ENCODE measurements around the gene PAWR. TPM values are rescaled to one million over a fixed set of nuclear protein-coding genes. Genes with fewer than 3 reads are reported as not detected.

The PAWR gene
- total and polyA plus RNA-seq, 10 of the 15 experiments (the other 5 are each of a cell fraction or from before 2014, with no cell fraction given) = 8.1 to 70.6 (median 24.2) TPM

DNA sequence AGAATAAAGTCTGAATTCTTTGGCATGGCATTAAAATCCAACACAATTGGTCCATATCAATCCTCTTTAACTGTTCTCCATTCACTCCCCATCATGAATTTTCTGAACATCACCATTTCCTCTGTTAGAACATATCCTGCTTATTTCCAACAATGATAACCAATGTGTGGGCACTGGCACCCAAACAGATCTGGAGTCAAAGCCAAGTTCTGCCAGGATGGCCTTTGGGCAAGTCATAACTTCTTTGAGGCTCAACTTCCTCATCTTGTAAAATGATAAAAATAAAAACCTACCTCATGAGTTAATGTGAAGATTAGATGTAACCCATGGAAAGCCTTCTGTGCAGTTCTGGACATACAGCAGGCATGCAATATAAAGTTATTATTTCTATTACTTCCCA lies 12.5 kb downstream of the PAWR start:
- CTCF ChIA-PET = interaction anchor here (1.4 kb wide), 1 partner anchor 9 kb away, joined by 3 read pairs; no protein-coding TSS in a partner anchor
- intact Hi-C loops (cut with micrococcal nuclease; ENCODE audit: unreplicated experiment) (no loop called here), in situ Hi-C loops (cut with MboI) (no loop called here)
- POLR2A ChIA-PET = no interaction called here
- Histone ChIP-seq H3K27me3 (replicated peaks in 1 of 2; ENCODE audit: control insufficient read depth in 2 of 2, insufficient read depth in 2 of 2, low read length in 1 of 2) (no peaks in the 10 kb centered on the region), H3K4me3 (no peak overlapping the region), H3K79me2 (ENCODE audit: control insufficient read depth, insufficient read depth, low read length) (peaks cover 64% of the 10 kb centered on the region), H3K9ac (ENCODE audit: control insufficient read depth, insufficient read depth, low read length) (no peak overlapping the region), H4K20me1 (ENCODE audit: control insufficient read depth, insufficient read depth) (no peaks in the 10 kb centered on the region), H3K36me3 (ENCODE audit: control insufficient read depth in 2 of 2, insufficient read depth in 2 of 2, low read length in 1 of 2) (no peaks in the 10 kb centered on the region), H3K9me3 (replicated peaks; ENCODE audit: control insufficient read depth, insufficient read depth, low read length) (peaks cover 6% of the 10 kb centered on the region; the same call in 1 of the 3 replicates), H3K4me2 (ENCODE audit: control insufficient read depth, insufficient read depth) (no peak overlapping the region), H2AFZ (ENCODE audit: control insufficient read depth, low read depth, low read length) (no peak overlapping the region), H3K4me1 (ENCODE audit: control insufficient read depth, insufficient read depth, low read length) (peaks cover 5% of the 10 kb centered on the region; the same call in 1 of the 2 replicates), H3K27ac (ENCODE audit: control insufficient read depth, insufficient read depth) (no peak overlapping the region)
- BruUV-seq (replicated peaks) = no TSS peak
- no peak for ATAC-seq
- SMC1A ChIA-PET (ENCODE audit: uncharacterized antibody, unreplicated experiment) = interaction anchor here (1.0 to 1.7 kb wide), 3 partner anchors 8 to 16 kb away, joined by 3 to 13 read pairs (median 7); no protein-coding TSS in a partner anchor
- RAD21 ChIA-PET (ENCODE audit: unreplicated experiment) = interaction anchor here (1.4 to 2.7 kb wide), 2 partner anchors 11 to 12 kb away, joined by 7 to 23 read pairs; partner anchors contain the start of gene PAWR
- no peak for FAIRE-seq
- DNase-seq (ENCODE audit: low read depth, low spot score) = no peak
- no peak for TF ChIP-seq KDM1A (IDR thresholded peaks at IDR 0.05; ENCODE audit: borderline replicate concordance)
- TF ChIP-seq, protein P1, sequence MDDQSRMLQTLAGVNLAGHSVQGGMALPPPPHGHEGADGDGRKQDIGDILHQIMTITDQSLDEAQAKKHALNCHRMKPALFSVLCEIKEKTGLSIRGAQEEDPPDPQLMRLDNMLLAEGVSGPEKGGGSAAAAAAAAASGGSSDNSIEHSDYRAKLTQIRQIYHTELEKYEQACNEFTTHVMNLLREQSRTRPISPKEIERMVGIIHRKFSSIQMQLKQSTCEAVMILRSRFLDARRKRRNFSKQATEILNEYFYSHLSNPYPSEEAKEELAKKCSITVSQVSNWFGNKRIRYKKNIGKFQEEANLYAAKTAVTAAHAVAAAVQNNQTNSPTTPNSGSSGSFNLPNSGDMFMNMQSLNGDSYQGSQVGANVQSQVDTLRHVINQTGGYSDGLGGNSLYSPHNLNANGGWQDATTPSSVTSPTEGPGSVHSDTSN (IDR thresholded peaks at IDR 0.05; ENCODE audit: insufficient replicate concordance, low read depth, low read length) = no peak
- no peak for TF ChIP-seq SRF (IDR thresholded peaks at IDR 0.05; ENCODE audit: low read depth in 2 of 2, low read length in 2 of 2)
- TF ChIP-seq, protein P2, sequence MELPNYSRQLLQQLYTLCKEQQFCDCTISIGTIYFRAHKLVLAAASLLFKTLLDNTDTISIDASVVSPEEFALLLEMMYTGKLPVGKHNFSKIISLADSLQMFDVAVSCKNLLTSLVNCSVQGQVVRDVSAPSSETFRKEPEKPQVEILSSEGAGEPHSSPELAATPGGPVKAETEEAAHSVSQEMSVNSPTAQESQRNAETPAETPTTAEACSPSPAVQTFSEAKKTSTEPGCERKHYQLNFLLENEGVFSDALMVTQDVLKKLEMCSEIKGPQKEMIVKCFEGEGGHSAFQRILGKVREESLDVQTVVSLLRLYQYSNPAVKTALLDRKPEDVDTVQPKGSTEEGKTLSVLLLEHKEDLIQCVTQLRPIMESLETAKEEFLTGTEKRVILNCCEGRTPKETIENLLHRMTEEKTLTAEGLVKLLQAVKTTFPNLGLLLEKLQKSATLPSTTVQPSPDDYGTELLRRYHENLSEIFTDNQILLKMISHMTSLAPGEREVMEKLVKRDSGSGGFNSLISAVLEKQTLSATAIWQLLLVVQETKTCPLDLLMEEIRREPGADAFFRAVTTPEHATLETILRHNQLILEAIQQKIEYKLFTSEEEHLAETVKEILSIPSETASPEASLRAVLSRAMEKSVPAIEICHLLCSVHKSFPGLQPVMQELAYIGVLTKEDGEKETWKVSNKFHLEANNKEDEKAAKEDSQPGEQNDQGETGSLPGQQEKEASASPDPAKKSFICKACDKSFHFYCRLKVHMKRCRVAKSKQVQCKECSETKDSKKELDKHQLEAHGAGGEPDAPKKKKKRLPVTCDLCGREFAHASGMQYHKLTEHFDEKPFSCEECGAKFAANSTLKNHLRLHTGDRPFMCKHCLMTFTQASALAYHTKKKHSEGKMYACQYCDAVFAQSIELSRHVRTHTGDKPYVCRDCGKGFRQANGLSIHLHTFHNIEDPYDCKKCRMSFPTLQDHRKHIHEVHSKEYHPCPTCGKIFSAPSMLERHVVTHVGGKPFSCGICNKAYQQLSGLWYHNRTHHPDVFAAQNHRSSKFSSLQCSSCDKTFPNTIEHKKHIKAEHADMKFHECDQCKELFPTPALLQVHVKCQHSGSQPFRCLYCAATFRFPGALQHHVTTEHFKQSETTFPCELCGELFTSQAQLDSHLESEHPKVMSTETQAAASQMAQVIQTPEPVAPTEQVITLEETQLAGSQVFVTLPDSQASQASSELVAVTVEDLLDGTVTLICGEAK (IDR thresholded peaks at IDR 0.05; ENCODE audit: borderline replicate concordance) = no peak
- TF ChIP-seq HDAC2 (IDR thresholded peaks at IDR 0.05) = no peak
- no peak for TF ChIP-seq SREBF1 (IDR thresholded peaks at IDR 0.05; ENCODE audit: low read length)
- TF ChIP-seq EED (IDR thresholded peaks at IDR 0.05; ENCODE audit: low read depth) = no peak
- no peak for TF ChIP-seq MYC (IDR thresholded peaks at IDR 0.05; ENCODE audit: insufficient read depth, insufficient read length, insufficient replicate concordance, low read length, severe bottlenecking)
- TF ChIP-seq, protein P3, sequence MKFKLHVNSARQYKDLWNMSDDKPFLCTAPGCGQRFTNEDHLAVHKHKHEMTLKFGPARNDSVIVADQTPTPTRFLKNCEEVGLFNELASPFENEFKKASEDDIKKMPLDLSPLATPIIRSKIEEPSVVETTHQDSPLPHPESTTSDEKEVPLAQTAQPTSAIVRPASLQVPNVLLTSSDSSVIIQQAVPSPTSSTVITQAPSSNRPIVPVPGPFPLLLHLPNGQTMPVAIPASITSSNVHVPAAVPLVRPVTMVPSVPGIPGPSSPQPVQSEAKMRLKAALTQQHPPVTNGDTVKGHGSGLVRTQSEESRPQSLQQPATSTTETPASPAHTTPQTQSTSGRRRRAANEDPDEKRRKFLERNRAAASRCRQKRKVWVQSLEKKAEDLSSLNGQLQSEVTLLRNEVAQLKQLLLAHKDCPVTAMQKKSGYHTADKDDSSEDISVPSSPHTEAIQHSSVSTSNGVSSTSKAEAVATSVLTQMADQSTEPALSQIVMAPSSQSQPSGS (IDR thresholded peaks at IDR 0.05; ENCODE audit: low read length) = no peak
- TF ChIP-seq EZH2 (IDR thresholded peaks at IDR 0.05; ENCODE audit: borderline replicate concordance, control insufficient read depth, low read depth, low read length) = no peak
- TF ChIP-seq, protein P4, sequence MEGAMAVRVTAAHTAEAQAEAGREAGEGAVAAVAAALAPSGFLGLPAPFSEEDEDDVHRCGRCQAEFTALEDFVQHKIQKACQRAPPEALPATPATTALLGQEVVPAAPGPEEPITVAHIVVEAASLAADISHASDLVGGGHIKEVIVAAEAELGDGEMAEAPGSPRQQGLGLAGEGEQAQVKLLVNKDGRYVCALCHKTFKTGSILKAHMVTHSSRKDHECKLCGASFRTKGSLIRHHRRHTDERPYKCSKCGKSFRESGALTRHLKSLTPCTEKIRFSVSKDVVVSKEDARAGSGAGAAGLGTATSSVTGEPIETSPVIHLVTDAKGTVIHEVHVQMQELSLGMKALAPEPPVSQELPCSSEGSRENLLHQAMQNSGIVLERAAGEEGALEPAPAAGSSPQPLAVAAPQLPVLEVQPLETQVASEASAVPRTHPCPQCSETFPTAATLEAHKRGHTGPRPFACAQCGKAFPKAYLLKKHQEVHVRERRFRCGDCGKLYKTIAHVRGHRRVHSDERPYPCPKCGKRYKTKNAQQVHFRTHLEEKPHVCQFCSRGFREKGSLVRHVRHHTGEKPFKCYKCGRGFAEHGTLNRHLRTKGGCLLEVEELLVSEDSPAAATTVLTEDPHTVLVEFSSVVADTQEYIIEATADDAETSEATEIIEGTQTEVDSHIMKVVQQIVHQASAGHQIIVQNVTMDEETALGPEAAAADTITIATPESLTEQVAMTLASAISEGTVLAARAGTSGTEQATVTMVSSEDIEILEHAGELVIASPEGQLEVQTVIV (IDR thresholded peaks at IDR 0.05; ENCODE audit: borderline replicate concordance, partially characterized antibody) = no peak
- no peak for TF ChIP-seq PAX5 (IDR thresholded peaks at IDR 0.05; ENCODE audit: borderline replicate concordance, low read depth, low read length)
- TF ChIP-seq SREBF2 (IDR thresholded peaks at IDR 0.05; ENCODE audit: low read length) = no peak
- no peak for TF ChIP-seq CREB1 (IDR thresholded peaks at IDR 0.05; ENCODE audit: low read depth)
- no peak for TF ChIP-seq HDGF (IDR thresholded peaks at IDR 0.05)
- no peak for TF ChIP-seq RCOR1 (conservative IDR thresholded peaks at IDR 0.05; ENCODE audit: low read depth, low read length)
- TF ChIP-seq NR2F1 (conservative IDR thresholded peaks at IDR 0.05) = no peak
